GM18873 (cell line): ENCODE measurements around the gene ORM2.

ENCODE experiments used
- ATAC-seq: cut with Tn5 transposase; IDR thresholded peaks from one replicate; pipeline ENCODE4 v1.9.1; 2021; ENCODE audit warnings: mild to moderate bottlenecking, moderate library complexity, moderate number of reproducible peaks; ENCODE audit not compliant: unreplicated experiment, low FRiP score

Gene ORM2

GRCh38 chr9:114291886-114292590, 37.6 kb upstream of the ORM2 start:
- no peak for ATAC-seq

- ATAC-seq = no peak
Observed at GRCh38 chr9:114294664-114295063, 35.0 kb upstream of the ORM2 start.

GRCh38 chr9:114296338-114296737, 33.3 kb upstream of the ORM2 start:
- ATAC-seq = no peak

DNA sequence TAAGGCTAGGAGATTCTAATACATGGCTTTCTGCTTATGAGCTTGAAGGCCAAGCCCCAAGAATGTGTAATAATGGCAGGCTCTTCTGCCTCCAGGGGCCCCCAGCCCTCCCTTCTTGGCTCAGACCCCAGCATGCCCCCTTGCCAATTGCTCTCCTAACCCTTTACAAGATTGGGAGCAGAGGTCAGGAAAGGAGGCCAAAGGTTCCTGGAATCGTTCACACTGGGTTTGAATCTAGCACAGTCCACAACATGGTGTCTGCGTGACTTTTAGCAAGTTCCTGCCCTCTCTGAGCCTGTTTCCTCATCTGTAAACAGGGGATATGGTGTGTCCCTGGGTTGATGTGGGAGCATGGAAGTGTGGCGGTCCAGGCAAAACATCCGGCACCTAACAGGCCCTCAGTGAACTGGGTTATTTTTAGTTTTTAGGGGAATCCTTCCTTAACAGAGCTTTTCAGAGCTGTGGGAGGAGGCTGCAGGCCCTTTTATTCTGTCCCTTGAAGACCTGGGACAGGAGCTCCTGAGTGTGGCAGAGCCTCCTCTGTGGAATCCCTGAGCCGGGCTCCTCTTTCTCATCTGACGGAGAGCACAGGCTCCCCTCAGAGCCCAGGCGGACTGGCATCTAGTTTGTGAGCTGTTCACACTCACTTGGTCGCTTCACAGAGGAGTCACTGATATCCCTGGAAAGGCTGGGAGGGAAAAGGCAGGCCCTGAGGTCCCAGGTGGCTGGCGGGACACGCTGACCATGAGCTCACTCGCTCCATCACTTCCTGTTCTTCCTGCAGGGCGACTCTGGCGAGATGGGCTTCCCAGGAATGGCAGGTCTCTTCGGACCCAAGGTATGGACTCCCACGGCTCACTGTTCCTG, 30.1 kb upstream of the ORM2 start:
- no peak for ATAC-seq

DNA sequence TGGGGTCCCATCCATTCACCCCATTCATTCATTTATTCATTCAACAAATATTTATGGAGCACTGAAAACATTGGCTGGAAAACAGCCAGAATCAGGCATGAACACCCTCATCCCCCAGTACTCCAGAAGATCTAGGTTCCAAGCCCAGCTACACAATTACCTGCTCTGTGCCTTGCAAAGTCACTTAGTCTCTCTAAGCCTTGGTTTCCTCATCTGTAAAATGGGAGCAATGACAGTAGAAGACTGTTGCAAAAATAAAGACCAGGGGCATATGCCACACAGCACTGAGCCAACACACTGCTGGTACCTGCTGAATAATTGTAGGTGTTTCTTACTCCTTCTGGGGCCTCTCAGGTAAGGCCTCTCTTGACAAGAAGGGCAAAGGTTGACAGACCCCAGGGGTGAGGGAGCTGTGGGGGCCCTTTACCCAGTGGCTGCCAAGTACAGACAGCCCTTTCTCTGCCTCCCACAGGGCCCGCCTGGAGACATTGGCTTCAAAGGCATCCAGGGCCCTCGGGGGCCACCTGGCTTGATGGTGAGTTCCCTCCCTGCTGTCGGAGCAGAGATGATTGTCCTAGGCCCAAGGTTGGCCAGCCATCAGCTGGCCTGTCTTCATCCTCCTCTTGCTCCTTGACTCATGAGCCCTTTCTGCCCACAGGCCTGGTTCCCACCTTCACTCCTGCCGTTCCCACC, 29.4 kb upstream of the ORM2 start:
- ATAC-seq = no peak

DNA sequence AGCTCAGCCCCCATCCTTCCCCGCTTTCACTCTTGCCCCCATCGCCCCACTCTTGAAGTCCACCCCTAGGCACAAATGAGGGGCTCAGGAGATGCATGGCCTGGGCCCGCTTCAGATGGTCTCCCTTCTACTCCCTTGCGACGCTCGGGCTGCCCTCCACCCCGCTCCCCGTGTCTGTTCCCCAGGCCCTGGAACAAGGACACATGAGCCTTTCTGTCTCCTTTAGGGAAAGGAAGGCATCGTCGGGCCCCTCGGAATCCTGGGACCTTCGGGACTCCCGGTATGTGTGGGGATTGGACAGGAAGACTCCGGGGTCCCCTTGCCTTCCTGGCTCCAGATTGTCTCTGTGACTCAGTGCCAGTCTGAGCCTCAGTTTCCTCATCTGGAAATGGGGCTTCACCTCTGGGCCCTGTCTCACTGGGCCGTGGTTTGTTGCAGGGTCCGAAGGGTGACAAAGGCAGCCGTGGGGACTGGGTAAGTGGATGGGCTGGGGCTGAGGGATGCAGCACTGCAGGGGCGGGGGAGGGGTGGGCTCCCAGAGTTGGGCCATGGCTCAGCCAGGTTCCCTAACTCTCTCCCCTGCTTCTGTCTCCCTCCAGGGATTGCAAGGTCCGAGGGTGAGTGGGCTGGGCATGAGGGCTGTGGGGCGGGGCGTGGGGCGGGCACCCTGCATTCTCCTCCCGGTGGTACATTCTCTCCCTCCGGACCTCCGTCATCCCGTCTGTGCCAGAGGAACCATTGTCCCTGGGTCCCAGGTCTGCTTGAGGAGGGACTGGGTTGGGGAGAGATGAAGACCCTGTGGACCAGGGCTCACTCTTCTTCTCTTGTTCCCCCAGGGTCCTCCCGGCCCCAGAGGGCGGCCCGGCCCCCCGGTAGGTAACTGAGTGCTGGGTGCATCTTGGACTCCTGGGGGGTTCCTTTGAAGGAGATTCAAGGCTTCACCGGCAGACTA, 28.5 kb upstream of the ORM2 start:
- ATAC-seq = no peak

- ATAC-seq = no peak
Observed at GRCh38 chr9:114301798-114302565, 27.7 kb upstream of the ORM2 start.

DNA sequence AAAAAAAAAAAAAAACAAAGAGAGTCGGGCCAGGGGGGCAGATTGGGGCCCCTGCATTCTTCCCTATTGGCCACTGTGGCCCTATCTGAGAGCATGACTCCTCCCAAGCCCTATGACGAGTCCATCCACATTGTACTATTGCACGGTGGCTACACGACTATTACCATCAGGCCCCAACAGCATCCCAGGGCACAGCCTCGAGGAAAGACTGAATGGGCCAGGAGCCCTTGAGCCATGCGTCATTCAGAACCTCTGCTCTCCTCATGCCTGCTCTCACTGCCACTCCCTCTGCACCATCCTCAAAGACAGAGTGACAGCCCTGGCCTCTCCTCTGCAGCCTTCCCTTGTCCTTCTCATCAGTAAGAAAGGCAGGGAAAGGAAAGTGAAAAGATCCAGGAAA, 26.9 kb upstream of the ORM2 start:
- no peak for ATAC-seq

GRCh38 chr9:114303571-114303970, 26.1 kb upstream of the ORM2 start:
- no peak for ATAC-seq

GRCh38 chr9:114303977-114304376, 25.7 kb upstream of the ORM2 start:
- ATAC-seq = no peak

GRCh38 chr9:114304416-114305188, 25.1 kb upstream of the ORM2 start:
- ATAC-seq = no peak

DNA sequence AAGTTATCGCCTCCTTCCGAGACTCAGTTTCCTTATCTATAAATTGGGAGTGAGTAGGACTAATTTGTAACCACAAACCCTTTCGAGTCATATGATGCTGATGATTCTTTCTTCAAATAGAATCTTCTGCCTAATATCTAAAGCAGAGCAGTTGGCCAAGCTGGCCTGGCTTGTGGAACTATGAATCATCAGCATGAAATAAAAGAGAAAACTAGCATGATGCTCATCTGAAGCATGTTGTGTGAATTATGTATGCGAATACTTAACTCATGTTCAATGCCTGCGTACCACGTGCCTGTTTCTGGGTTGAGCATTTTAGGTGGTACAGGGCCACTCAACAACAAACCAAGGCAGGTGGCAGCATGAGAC, 21.8 kb upstream of the ORM2 start:
- ATAC-seq = no peak

- ATAC-seq = no peak
Observed at GRCh38 chr9:114308361-114308950, 21.2 kb upstream of the ORM2 start.

DNA sequence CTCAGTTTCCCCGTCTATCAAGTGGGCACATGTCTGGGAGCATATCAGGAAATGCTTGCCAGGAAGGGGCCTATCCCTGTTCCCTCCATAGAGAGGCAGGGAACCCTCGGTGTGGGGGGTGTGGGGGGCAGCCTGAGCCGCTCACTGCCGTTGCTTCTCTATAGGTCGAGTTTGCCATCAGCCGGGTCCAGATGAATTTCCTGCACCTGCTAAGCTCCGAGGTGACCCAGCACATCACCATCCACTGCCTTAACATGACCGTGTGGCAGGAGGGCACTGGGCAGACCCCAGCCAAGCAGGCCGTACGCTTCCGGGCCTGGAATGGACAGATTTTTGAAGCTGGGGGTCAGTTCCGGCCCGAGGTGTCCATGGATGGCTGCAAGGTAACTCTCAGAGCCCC, 20.6 kb upstream of the ORM2 start:
- no peak for ATAC-seq

DNA sequence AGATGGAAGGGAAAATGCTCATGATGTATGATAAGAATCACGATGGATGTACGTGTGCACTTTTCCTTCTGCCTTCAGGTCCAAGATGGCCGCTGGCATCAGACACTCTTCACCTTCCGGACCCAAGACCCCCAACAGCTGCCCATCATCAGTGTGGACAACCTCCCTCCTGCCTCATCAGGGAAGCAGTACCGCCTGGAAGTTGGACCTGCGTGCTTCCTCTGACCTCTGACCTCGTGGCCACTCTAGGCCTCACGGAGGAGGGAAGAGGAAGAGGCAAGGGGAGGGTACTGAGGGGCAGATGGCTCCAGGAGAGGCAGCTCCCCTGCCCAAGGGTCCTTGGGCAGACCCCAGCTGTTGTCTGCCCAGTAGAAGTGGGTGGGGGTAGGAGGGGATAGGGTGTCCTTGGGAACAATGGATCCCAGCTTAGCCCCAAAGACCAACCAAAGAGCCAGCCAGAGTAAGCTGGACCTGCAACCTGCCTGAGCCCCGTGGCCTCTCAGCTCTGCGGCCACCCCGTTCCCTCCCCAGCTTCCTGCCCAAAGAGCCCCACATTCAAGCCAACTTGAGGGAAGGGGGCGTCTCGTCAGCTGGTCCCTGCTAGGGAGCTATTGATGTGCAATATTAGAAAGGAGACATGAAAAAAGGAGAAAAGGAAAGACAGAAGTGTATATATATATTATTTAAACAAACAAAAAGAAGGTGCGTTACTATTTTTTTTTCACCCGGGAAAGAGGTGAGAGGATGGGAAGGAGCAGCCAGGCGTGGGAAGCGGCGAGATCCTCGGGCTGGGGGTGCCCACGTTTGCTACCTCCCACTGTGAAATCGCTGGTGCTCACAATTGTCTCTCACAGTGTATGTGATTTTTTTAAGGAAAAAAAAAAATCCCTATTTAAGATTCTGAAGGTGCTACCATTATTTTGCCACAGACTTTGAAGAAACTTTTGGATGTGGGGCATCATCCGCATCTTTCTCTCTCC, 18.9 kb upstream of the ORM2 start:
- no peak for ATAC-seq

DNA sequence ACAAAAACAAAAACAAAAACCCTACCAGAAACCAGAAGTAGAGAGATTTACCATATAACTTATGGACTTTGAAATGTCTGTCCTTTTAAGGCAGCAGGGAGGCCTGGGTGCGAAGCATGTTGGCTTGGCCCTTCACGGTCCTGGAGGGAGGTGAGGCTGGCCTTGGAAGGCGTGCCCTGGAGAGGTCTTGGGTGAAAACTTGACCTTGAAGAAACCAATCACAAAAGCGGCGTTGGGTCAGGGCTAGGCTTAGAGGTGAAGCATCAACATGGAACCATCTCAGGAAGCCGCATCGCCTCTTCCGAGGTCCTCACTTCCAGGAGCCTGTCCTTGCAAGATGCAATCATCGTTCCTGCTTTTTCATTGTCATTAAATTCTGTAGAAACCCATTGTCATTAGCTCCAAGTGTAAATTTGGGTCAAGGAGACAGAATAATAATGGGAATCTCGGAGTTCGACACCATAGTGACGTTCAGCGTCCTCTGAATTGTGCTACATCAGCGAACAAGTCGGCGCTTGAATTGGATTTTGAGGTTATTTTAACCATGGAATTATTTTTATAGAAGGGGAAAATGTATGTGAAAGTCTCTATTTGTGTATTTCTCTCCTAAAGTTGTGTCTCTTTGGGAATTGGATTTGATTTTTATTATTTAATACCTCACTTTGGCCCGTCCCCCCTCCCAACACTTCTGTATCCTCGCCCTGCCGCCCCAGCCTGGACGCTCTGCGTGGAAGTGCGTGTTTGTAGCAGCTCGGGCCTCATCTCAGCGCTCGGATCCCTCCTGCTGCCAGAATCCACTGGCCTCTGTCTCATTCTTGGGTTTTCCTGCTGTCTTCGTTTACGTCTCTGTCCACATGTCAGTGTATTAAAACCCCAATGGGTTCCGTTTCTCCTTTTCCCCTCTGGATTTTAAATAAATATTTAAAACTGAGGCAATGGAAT, 17.8 kb upstream of the ORM2 start:
- ATAC-seq = no peak
